ENCODE results near the gene ABCA6.

ABCA6 gene

DNA sequence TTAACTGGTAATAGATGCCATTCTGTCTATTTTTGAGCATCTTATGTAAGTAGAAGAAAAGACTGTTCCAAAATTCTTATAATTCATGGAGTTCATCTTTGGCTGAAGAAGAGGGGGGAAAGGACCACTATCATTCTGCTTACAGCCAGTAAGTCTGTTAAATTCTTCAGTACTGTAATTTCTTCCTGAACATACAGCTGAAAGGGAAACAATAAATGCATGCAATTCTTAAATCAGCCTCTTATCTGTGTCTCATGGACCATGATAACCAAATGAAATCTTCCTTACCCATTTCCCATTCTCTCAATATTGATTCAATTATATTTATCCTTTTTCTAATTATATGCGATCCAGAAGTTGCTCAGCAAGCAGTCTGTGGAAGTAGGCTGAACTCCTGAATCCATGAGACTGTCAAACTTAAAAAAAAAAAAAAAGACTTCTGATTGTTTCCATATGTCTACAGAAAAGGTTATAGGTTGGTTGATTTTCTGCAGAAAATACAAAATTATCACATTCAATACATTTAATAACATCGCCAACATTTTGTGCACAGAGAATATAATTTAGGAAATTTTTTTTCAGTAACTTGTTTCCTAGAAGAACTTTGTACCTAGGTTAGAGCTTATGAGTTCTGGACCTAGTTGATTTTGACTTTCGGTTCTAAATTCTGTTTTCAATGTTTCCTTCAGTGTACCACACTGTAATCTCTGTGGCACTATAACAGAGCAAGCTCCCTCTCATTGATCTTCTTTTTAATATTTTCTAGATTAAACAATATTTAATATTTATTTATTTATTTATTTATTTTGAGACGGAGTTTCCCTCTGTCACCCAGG, 79.8 kb downstream of the ABCA6 start:
- H3K4me3 ChIP-seq (ENCODE audit: low read depth, low read length) = no peak overlapping the region
- TF ChIP-seq, protein P1, sequence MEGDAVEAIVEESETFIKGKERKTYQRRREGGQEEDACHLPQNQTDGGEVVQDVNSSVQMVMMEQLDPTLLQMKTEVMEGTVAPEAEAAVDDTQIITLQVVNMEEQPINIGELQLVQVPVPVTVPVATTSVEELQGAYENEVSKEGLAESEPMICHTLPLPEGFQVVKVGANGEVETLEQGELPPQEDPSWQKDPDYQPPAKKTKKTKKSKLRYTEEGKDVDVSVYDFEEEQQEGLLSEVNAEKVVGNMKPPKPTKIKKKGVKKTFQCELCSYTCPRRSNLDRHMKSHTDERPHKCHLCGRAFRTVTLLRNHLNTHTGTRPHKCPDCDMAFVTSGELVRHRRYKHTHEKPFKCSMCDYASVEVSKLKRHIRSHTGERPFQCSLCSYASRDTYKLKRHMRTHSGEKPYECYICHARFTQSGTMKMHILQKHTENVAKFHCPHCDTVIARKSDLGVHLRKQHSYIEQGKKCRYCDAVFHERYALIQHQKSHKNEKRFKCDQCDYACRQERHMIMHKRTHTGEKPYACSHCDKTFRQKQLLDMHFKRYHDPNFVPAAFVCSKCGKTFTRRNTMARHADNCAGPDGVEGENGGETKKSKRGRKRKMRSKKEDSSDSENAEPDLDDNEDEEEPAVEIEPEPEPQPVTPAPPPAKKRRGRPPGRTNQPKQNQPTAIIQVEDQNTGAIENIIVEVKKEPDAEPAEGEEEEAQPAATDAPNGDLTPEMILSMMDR (IDR thresholded peaks at IDR 0.05; ENCODE audit: low read depth, low read length) = no peak

DNA sequence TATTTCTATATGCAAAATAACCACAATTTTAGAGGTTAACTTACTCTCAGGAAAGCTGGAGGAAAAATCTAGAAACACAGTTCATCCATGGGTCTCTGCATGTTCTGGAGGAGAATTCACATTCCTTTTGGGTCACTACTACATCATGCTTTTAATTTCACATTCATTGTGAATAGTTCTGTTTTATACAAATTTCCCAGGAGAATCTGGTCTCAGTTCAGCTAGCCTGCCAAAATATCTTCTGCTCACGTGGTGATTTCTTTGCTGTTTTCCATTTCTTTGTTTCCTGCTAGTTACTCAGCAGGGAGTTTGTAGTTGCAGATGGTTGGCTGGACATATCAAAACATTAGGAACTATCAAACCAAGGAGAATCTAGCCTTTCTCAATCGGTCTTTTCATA, 80.9 kb downstream of the ABCA6 start, which contains the start of gene ABCA9:
TSS of gene ABCA9 (minus strand) at position 106 of the 400 bp plus-strand sequence. CDS start 9,801 bp downstream, outside the sequence.
- H3K4me3 ChIP-seq (ENCODE audit: low read depth, low read length) = no peak within 1 kb of the TSS

GRCh38 chr17:69059458-69060175, 82.1 kb downstream of the ABCA6 start:
- TF ChIP-seq, protein P1 (IDR thresholded peaks at IDR 0.05; ENCODE audit: low read depth, low read length) = no peak
- H3K4me3 ChIP-seq (ENCODE audit: low read depth, low read length) = no peak overlapping the region

More for the DNA sequence above, 80.9 kb downstream of the ABCA6 start, which contains the start of gene ABCA9:
- TF ChIP-seq, protein P1 (IDR thresholded peaks at IDR 0.05; ENCODE audit: low read depth, low read length) = no peak

GRCh38 chr17:69058165-69058564, 83.5 kb downstream of the ABCA6 start:
- TF ChIP-seq, protein P1 (IDR thresholded peaks at IDR 0.05; ENCODE audit: low read depth, low read length) = no peak
- H3K4me3 ChIP-seq (ENCODE audit: low read depth, low read length) = no peak overlapping the region

DNA sequence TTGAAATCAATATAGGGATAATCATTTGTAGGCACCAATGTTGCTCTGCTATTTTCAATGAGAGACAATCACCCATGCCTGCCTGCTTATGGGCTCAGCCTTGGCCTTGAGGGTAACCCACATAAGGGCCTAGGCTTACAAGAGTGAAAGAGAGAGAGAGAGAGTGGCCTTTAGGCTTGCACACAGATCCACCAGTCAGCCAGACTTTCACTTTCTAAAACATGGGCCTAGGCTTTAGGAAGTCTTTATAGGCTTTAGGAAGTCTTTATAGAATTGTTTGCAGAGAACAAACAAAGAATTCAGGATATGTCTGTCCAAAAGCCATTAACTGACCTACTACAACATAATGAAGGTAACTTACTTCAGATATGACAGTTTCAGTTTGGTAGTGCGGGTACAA, 84.4 kb downstream of the ABCA6 start:
- no peak overlapping the region for H3K4me3 ChIP-seq (ENCODE audit: low read depth, low read length)
- TF ChIP-seq, protein P1 (IDR thresholded peaks at IDR 0.05; ENCODE audit: low read depth, low read length) = no peak

- H3K4me3 ChIP-seq (ENCODE audit: low read depth, low read length) = no peak overlapping the region
- TF ChIP-seq, protein P1 (IDR thresholded peaks at IDR 0.05; ENCODE audit: low read depth, low read length) = no peak
Measured at GRCh38 chr17:69056179-69056823, 85.4 kb downstream of the ABCA6 start.
